ENCODE results near the gene SLIT3. TPM values are rescaled to one million over a fixed set of nuclear protein-coding genes. Genes with fewer than 3 reads are reported as not detected.

The SLIT3 gene
- total RNA-seq, 1 donor from 2014 or later, result 70.0 TPM

DNA sequence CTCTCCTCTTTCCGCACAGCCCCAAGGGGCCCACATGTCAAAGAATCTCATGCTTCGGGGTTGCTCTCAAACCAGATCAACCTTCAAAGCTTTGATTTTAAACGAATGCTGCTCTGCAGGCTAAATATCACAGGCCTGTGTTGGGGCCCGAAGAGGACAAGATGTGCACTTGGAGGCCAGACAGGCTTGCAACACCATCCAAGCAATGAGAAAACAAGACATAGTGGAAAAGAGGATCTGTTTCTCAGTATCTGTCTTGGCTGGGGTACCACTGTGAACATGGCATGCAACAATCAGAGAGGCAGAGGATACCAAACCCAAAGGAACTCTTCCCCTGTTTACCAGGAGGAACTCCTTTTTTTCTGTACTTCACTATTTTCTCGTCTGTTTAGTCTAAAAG is 321.8 kb downstream of the SLIT3 start:
- Histone ChIP-seq H3K36me3 (no peaks in the 10 kb centered on the region), H3K4me3 (no peak overlapping the region), H3K4me1 (peaks cover 10% of the 10 kb centered on the region), H3K9me3 (no peaks in the 10 kb centered on the region), H3K27me3 (no peaks in the 10 kb centered on the region), H3K27ac (peak overlapping the region; percentile 30)
- TF ChIP-seq, protein P1, sequence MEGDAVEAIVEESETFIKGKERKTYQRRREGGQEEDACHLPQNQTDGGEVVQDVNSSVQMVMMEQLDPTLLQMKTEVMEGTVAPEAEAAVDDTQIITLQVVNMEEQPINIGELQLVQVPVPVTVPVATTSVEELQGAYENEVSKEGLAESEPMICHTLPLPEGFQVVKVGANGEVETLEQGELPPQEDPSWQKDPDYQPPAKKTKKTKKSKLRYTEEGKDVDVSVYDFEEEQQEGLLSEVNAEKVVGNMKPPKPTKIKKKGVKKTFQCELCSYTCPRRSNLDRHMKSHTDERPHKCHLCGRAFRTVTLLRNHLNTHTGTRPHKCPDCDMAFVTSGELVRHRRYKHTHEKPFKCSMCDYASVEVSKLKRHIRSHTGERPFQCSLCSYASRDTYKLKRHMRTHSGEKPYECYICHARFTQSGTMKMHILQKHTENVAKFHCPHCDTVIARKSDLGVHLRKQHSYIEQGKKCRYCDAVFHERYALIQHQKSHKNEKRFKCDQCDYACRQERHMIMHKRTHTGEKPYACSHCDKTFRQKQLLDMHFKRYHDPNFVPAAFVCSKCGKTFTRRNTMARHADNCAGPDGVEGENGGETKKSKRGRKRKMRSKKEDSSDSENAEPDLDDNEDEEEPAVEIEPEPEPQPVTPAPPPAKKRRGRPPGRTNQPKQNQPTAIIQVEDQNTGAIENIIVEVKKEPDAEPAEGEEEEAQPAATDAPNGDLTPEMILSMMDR (IDR thresholded peaks at IDR 0.05), result no peak
- ATAC-seq (no peak), DNase-seq (no peak)
- intact Hi-C loops (cut with DNase I), result loop anchor here (10.0 kb wide), 1 partner anchor 566 kb away; no protein-coding TSS in a partner anchor

DNA sequence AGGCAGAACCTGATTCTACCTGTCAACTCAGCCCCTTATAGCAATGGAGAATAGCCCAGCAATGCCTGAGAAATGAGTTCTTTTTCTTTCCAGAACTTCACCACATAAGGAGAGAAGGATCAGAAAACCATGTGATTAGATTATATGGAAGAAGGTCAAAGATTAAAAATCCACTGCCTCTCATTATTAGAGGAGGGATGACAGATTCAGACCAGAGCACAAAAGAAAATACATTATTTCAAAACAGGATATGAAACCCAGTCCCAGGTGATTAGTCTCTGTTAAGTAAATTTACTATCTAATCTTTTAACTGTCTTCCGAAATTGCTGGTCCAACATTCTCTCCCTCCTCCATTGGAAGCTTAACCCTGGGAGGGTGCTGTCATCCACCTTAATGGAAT is 322.4 kb downstream of the SLIT3 start:
- intact Hi-C loops (cut with DNase I), result loop anchor here (10.0 kb wide), 1 partner anchor 566 kb away; no protein-coding TSS in a partner anchor
- H3K36me3 ChIP-seq, result no peaks in the 10 kb centered on the region
- H3K27me3 ChIP-seq, result no peaks in the 10 kb centered on the region
- no peaks in the 10 kb centered on the region for H3K9me3 ChIP-seq
- peaks cover 13% of the 10 kb centered on the region for H3K4me1 ChIP-seq
- no peak overlapping the region for H3K4me3 ChIP-seq
- TF ChIP-seq, protein P1 (IDR thresholded peaks at IDR 0.05), result no peak
- ATAC-seq (no peak), DNase-seq (no peak)
- no peak overlapping the region for H3K27ac ChIP-seq

DNA sequence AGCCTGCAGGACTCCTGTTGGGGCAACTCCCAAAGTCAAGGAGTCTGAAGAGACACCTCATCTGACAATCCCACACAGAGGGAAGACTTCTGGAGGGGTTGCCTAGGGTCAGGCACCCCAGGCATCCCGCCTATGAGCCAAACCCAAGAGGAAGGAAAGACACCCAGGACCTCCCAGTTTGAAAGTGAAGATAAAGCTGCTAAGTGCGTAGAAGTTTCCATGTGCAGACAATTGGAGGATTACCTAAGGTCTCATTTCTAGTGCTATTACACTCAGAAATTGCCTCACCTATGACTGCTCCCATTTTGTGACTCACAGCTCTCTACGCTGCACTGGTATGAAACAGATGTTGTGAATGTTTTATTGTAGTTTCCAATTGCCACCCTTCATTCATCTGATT is 322.9 kb downstream of the SLIT3 start:
- H3K4me3 ChIP-seq, result no peak overlapping the region
- no peaks in the 10 kb centered on the region for H3K36me3 ChIP-seq
- intact Hi-C loops (cut with DNase I), result loop anchor here (10.0 kb wide), 1 partner anchor 567 kb away; no protein-coding TSS in a partner anchor
- H3K27ac ChIP-seq, result no peak overlapping the region
- no peak for ATAC-seq
- H3K4me1 ChIP-seq, result peaks cover 13% of the 10 kb centered on the region
- TF ChIP-seq, protein P1 (IDR thresholded peaks at IDR 0.05), result no peak
- H3K9me3 ChIP-seq, result no peaks in the 10 kb centered on the region
- DNase-seq, result no peak
- no peaks in the 10 kb centered on the region for H3K27me3 ChIP-seq

DNA sequence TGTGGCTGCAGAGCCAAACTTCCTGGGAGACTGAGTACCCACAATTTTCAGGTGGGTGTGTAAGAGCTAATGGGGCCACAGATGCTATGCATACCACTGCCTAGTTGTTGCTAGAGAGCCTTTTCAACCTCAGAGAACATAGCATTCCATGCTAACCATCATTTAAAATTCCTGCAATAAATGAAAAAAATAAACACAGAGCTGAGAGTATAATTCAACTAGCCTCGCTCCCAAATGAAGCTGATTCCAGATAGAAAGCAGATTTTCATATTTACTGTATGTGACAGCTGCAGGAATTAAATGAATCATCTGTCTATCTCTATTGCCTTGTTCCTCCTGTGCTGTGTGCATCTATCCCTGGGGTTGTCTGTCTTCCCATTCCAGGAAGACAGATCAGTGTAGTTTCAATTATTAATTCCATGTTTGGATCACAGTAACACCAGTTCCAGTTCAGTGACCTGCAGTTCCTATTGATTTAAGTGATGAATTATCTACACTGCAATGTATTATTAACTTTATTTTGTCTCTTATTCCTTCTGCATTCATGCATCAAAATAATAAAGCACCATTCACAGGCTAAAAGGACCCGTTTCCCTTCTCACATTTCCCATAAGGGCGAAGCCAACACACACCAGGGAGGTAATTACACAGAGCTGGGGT is 324.5 kb downstream of the SLIT3 start:
- no peak for ATAC-seq
- DNase-seq, result no peak
- intact Hi-C loops (cut with DNase I), result loop anchor here (10.0 kb wide), 1 partner anchor 568 kb away; no protein-coding TSS in a partner anchor
- Histone ChIP-seq H3K27me3 (no peaks in the 10 kb centered on the region), H3K4me3 (no peak overlapping the region), H3K36me3 (no peaks in the 10 kb centered on the region), H3K27ac (no peak overlapping the region), H3K4me1 (peaks cover 13% of the 10 kb centered on the region), H3K9me3 (no peaks in the 10 kb centered on the region)
- TF ChIP-seq, protein P1 (IDR thresholded peaks at IDR 0.05), result no peak

DNA sequence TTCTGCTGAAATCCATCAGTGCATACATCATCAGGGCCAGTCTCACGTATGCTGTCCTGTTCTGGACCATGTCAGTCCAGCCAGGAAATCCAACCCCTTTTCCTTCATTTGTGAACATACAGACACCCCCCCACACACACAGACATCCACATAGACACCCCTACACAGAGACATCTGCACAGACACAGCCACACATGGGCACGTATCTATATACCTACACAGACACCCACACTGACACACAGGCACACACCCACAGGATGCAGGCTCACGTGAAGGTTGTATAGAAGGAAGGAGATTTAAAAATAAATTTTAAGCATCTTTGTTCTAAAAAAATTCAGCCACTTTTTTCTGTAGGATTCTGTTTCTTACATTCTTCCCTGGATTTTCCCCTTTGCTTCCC is 325.6 kb downstream of the SLIT3 start:
- intact Hi-C loops (cut with DNase I), result loop anchor here (10.0 kb wide), 1 partner anchor 569 kb away; no protein-coding TSS in a partner anchor
- ATAC-seq, result no peak

More for the DNA sequence above, 325.6 kb downstream of the SLIT3 start:
- no peak overlapping the region for H3K4me3 ChIP-seq
- peaks cover 13% of the 10 kb centered on the region for H3K4me1 ChIP-seq
- no peaks in the 10 kb centered on the region for H3K36me3 ChIP-seq
- no peak overlapping the region for H3K27ac ChIP-seq
- DNase-seq, result no peak
- no peaks in the 10 kb centered on the region for H3K27me3 ChIP-seq
- TF ChIP-seq, protein P1 (IDR thresholded peaks at IDR 0.05), result no peak
- H3K9me3 ChIP-seq, result no peaks in the 10 kb centered on the region

All from upper lobe of right lung (tissue), 1 donor.